ENCODE results near the gene BCL6.

The BCL6 gene

DNA sequence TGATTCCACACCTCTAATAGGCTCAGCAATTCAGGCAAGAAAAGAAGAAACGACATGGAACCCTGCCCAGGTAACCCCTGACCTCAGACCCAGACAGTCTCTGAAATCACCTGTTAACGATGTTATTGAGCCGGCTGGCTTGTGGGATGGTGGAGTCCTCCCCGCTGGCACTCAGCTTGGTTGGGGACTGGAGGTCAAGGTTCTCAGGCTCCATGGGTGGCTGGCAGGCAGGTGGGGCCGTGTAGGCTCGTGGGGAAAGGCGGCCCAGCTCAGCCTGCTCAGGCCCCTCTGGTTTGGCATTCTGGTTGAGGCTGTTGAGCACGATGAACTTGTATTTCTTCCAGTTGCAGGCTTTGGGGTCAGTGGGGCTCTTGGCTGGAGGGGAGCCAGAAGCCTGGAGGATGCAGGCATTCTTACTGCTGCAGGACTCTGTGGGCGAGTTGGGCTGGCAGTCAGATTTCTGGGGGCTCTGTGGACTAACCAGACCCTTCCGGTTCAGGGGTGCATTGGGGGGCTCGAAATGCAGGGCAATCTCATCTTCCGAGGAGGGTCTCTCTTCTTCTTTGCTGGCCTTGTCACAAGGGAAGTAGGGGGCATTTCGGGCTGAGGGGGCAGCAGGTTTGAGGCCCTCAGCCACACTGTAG is 16.2 kb downstream of the BCL6 start:
- in situ Hi-C loops (cut with HindIII; ENCODE audit: low sequenced_read_pairs), result loop anchor here (25.0 kb wide), 3 partner anchors 408 to 908 kb away; no protein-coding TSS in a partner anchor
- no peak for DNase-seq (ENCODE audit: low read depth)
- H3K4me3 ChIP-seq (ENCODE audit: low read depth, low read length), result no peak overlapping the region
- TF ChIP-seq, protein P1, sequence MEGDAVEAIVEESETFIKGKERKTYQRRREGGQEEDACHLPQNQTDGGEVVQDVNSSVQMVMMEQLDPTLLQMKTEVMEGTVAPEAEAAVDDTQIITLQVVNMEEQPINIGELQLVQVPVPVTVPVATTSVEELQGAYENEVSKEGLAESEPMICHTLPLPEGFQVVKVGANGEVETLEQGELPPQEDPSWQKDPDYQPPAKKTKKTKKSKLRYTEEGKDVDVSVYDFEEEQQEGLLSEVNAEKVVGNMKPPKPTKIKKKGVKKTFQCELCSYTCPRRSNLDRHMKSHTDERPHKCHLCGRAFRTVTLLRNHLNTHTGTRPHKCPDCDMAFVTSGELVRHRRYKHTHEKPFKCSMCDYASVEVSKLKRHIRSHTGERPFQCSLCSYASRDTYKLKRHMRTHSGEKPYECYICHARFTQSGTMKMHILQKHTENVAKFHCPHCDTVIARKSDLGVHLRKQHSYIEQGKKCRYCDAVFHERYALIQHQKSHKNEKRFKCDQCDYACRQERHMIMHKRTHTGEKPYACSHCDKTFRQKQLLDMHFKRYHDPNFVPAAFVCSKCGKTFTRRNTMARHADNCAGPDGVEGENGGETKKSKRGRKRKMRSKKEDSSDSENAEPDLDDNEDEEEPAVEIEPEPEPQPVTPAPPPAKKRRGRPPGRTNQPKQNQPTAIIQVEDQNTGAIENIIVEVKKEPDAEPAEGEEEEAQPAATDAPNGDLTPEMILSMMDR (IDR thresholded peaks at IDR 0.05; ENCODE audit: low read depth, low read length, missing control alignments), result no peak

DNA sequence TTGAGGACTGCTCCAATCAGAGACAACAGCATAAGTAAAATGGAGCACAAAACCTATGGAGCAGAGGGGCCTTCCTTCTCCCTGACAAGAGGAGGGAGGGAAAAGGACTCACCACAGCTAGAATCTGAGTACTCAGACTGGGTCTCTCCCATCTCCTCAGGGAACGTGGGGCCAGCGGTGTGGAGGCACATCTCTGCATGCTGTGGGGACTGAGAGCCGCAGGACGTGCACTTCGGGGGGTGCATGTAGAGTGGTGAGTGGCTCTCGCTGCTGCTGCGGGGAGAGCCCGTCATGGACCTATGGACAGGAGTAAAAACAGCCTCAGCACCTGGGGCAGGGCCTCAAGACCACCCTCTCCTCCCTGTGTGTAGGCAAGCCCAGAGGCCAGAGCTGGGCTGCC is 17.0 kb downstream of the BCL6 start:
- no peak for DNase-seq (ENCODE audit: low read depth)
- in situ Hi-C loops (cut with HindIII; ENCODE audit: low sequenced_read_pairs), result loop anchor here (25.0 kb wide), 3 partner anchors 409 to 909 kb away; no protein-coding TSS in a partner anchor
- TF ChIP-seq, protein P1 (IDR thresholded peaks at IDR 0.05; ENCODE audit: low read depth, low read length, missing control alignments), result no peak
- no peak overlapping the region for H3K4me3 ChIP-seq (ENCODE audit: low read depth, low read length)

DNA sequence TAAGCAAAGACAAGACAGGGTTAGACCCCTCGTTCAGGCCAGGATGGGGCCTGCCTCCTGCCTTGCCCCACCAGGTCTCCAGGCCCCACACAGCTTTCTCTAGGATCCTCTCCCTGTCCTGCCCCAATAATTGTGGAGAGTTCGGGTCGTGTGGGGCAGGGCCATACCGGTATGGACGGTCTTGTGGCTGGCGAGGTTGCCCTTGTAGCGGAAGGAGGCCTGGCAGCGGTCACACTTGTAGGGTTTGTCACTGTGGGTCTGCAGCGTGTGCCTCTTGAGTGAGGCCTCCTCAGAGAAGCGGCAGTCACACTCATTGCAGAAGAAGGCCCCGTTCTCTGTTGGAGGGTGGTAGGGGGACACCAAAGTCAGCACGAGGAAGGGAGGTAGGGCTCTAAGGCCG is 18.7 kb downstream of the BCL6 start:
- no peak overlapping the region for H3K4me3 ChIP-seq (ENCODE audit: low read depth, low read length)
- DNase-seq (ENCODE audit: low read depth), result no peak
- TF ChIP-seq, protein P1 (IDR thresholded peaks at IDR 0.05; ENCODE audit: low read depth, low read length, missing control alignments), result no peak
- in situ Hi-C loops (cut with HindIII; ENCODE audit: low sequenced_read_pairs), result loop anchor here (25.0 kb wide), 3 partner anchors 411 to 911 kb away; no protein-coding TSS in a partner anchor

DNA sequence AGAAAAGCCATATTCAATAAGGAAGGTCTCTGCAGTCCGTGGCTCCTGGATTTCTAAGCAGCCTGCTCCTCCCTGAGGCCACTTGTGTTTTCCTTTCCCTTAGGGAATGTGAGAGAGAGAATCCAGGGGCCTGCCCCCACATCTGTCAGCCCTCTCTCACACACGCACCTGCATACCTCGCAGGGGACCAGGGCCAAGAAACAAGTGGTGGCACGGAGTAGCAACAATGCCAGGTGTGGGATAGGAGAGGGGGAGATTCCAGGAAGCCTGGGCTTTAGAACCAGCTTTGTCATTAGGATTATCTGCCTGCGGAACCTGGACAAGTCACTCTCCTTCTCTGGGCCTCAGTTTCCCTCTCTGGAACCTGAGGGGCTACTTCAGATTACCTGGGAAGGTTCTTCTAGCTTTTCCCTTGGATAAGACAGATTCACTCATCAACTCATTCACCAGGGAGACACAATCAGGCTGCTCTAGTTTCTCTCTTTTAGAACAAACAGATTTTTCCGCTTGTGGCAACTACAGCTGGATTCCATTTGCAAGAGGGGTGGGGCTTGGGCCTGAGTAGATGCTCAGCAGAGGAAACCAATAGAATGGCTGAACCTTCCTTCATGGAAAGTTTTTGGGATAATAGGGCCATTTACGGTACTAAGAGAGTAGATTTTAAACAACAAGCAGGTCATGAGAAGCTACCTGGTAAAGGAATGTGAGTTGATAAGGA is 19.5 kb downstream of the BCL6 start:
- DNase-seq (ENCODE audit: low read depth), result no peak
- in situ Hi-C loops (cut with HindIII; ENCODE audit: low sequenced_read_pairs), result loop anchor here (25.0 kb wide), 3 partner anchors 411 to 911 kb away; no protein-coding TSS in a partner anchor
- no peak overlapping the region for H3K4me3 ChIP-seq (ENCODE audit: low read depth, low read length)
- TF ChIP-seq, protein P1 (IDR thresholded peaks at IDR 0.05; ENCODE audit: low read depth, low read length, missing control alignments), result no peak

DNA sequence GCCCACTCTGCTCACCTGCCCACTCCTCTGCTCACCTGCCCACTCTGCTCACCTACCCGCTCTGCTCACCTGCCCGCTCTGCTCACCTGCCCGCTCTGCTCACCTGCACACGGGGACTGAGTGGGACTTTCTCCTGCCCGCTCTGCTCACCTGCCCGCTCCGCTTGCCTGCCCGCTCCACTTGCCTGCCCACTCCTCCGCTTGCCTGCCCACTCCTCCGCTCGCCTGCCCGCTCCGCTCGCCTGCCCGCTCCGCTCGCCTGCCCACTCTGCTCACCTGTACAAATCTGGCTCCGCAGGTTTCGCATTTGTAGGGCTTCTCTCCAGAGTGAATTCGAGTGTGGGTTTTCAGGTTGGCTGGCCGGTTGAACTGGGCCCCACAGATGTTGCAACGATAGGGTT is 20.0 kb downstream of the BCL6 start:
- DNase-seq (ENCODE audit: low read depth), result no peak
- TF ChIP-seq, protein P1 (IDR thresholded peaks at IDR 0.05; ENCODE audit: low read depth, low read length, missing control alignments), result no peak
- no peak overlapping the region for H3K4me3 ChIP-seq (ENCODE audit: low read depth, low read length)
- in situ Hi-C loops (cut with HindIII; ENCODE audit: low sequenced_read_pairs), result loop anchor here (25.0 kb wide), 3 partner anchors 412 to 912 kb away; no protein-coding TSS in a partner anchor

DNA sequence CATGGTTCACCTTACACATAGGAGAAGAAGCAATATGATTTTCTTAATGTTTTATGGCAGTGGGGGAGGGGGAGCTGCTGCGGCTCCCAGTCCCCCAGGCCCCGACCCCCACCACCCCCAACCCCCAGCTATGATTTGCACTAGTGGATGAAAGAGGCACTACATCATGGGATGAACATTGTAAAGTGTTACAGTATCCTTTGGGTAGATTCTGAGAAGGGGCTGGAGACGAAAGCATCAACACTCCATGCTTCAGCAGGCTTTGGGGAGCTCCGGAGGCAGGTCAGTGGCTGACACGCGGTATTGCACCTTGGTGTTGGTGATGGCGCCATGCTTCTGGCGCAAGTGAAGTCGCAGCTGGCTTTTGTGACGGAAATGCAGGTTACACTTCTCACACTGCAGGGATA is 23.1 kb downstream of the BCL6 start:
- no peak overlapping the region for H3K4me3 ChIP-seq (ENCODE audit: low read depth, low read length)
- DNase-seq (ENCODE audit: low read depth), result no peak
- in situ Hi-C loops (cut with HindIII; ENCODE audit: low sequenced_read_pairs), result no loop called here
- TF ChIP-seq, protein P1 (IDR thresholded peaks at IDR 0.05; ENCODE audit: low read depth, low read length, missing control alignments), result no peak
